ENCODE data around the gene COBLL1. TPM values are rescaled to one million over a fixed set of nuclear protein-coding genes. Genes with fewer than 3 reads are reported as not detected.

The COBLL1 gene
- polyA plus RNA-seq, 4 donors: 117 to 156 (median 138) TPM

- no peak for DNase-seq (ENCODE audit: low read depth in 4 of 4, low spot score in 3 of 4)
Observed at GRCh38 chr2:164859251-164859818, 17.7 kb upstream of the COBLL1 start.

GRCh38 chr2:164852086-164852485 lies 10.5 kb upstream of the COBLL1 start:
- no peak for DNase-seq (ENCODE audit: low read depth in 4 of 4, low spot score in 3 of 4)

GRCh38 chr2:164850235-164850634 lies 8.6 kb upstream of the COBLL1 start:
- DNase-seq (ENCODE audit: low read depth in 4 of 4, low spot score in 3 of 4): no peak

GRCh38 chr2:164849506-164849905 lies 7.9 kb upstream of the COBLL1 start:
- no peak for DNase-seq (ENCODE audit: low read depth in 4 of 4, low spot score in 3 of 4)

GRCh38 chr2:164847981-164848741 lies 6.5 kb upstream of the COBLL1 start:
- no peak for DNase-seq (ENCODE audit: low read depth in 4 of 4, low spot score in 3 of 4)

GRCh38 chr2:164847291-164847690 lies 5.7 kb upstream of the COBLL1 start:
- no peak for DNase-seq (ENCODE audit: low read depth in 4 of 4, low spot score in 3 of 4)

- DNase-seq (ENCODE audit: low read depth in 4 of 4, low spot score in 3 of 4): no peak
Observed at GRCh38 chr2:164846276-164846675, 4.7 kb upstream of the COBLL1 start.

GRCh38 chr2:164843346-164843911 lies 1.8 kb upstream of the COBLL1 start:
- no peak for DNase-seq (ENCODE audit: low read depth in 4 of 4, low spot score in 3 of 4)

GRCh38 chr2:164842624-164842966 lies 972 bp upstream of the COBLL1 start:
- DNase-seq (ENCODE audit: low read depth in 4 of 4, low spot score in 3 of 4): no peak

GRCh38 chr2:164840930-164841718 lies 499 bp downstream of the COBLL1 start:
- peak in 2 of 4 donors; percentile 12 to 40 for DNase-seq (ENCODE audit: low read depth in 4 of 4, low spot score in 3 of 4)

- DNase-seq (ENCODE audit: low read depth in 4 of 4, low spot score in 3 of 4): peak in 1 of 4 donors; percentile 20
Observed at GRCh38 chr2:164840458-164840929, 1.1 kb downstream of the COBLL1 start.

- no peak for DNase-seq (ENCODE audit: low read depth in 4 of 4, low spot score in 3 of 4)
Observed at GRCh38 chr2:164839914-164840457, 1.6 kb downstream of the COBLL1 start.

GRCh38 chr2:164837807-164838206 lies 3.8 kb downstream of the COBLL1 start:
- no peak for DNase-seq (ENCODE audit: low read depth in 4 of 4, low spot score in 3 of 4)

- no peak for DNase-seq (ENCODE audit: low read depth in 4 of 4, low spot score in 3 of 4)
Observed at GRCh38 chr2:164836907-164837306, 4.7 kb downstream of the COBLL1 start.

GRCh38 chr2:164835302-164835701 lies 6.3 kb downstream of the COBLL1 start:
- no peak for DNase-seq (ENCODE audit: low read depth in 4 of 4, low spot score in 3 of 4)

GRCh38 chr2:164831887-164832286 lies 9.7 kb downstream of the COBLL1 start:
- DNase-seq (ENCODE audit: low read depth in 4 of 4, low spot score in 3 of 4): no peak

GRCh38 chr2:164831180-164831579 lies 10.4 kb downstream of the COBLL1 start:
- no peak for DNase-seq (ENCODE audit: low read depth in 4 of 4, low spot score in 3 of 4)

- DNase-seq (ENCODE audit: low read depth in 4 of 4, low spot score in 3 of 4): no peak
Observed at GRCh38 chr2:164826293-164827243, 15.1 kb downstream of the COBLL1 start.

GRCh38 chr2:164824872-164825271 lies 16.8 kb downstream of the COBLL1 start:
- no peak for DNase-seq (ENCODE audit: low read depth in 4 of 4, low spot score in 3 of 4)

- DNase-seq (ENCODE audit: low read depth in 4 of 4, low spot score in 3 of 4): no peak
Observed at GRCh38 chr2:164823126-164823525, 18.5 kb downstream of the COBLL1 start.

Measured in right renal pelvis (tissue), 4 donors.